Uterus (tissue), 4 donors: ENCODE results near the gene CMTM6. TPM values are rescaled to one million over a fixed set of nuclear protein-coding genes. Genes with fewer than 3 reads are reported as not detected.

Experiments used
- DNase-seq, 2 donors: peaks; one replicate each; pipeline ENCODE4 v3.0.0-alpha.2; 2019 to 2020
- H3K27ac ChIP-seq, 2 donors: fragments of 200-600 bp; sonication (generic); 1 replicate in 1 of 2; 2 replicates in 1 of 2; pipeline ENCODE4 v1.5.1; 2016 to 2018
- H3K27me3 ChIP-seq, 2 donors: fragments of 200-600 bp; sonication (generic); one replicate each; pipeline ENCODE4 v1.5.1; 2018 to 2019; ENCODE audit warnings: control low read depth in 1 of 2
- H3K36me3 ChIP-seq, 2 donors: fragments of 200-600 bp; sonication (generic); one replicate each; pipeline ENCODE4 v1.5.1; 2019; ENCODE audit warnings: control low read depth in 1 of 2
- H3K4me1 ChIP-seq, 2 donors: fragments of 200-600 bp; sonication (generic); one replicate each; pipeline ENCODE4 v1.5.1; 2018 to 2019; ENCODE audit warnings: control low read depth in 1 of 2
- H3K4me3 ChIP-seq, 2 donors: fragments of 200-600 bp; sonication (generic); 1 replicate in 1 of 2; 2 replicates in 1 of 2; pipeline ENCODE4 v1.5.1; 2018 to 2019; ENCODE audit warnings: mild to moderate bottlenecking in 1 of 2
- H3K9me3 ChIP-seq, 2 donors: fragments of 200-600 bp; sonication (generic); one replicate each; pipeline ENCODE4 v1.5.1; 2019; ENCODE audit warnings: control low read depth in 1 of 2
- CTCF ChIP-seq, 4 experiments: fragments of 200-600 bp in 2 of 4; fragments of 450-650 bp in 2 of 4; sonication (generic) in 2 of 4; IDR thresholded peaks; one replicate each; pipeline ENCODE4 v1.5.1; 2016 to 2019; ENCODE audit warnings: antibody characterized with exemption in 4 of 4, mild to moderate bottlenecking in 2 of 4, moderate library complexity in 1 of 4
- POLR2A ChIP-seq, 2 donors: fragments of 450-650 bp; IDR thresholded peaks; one replicate each; pipeline ENCODE4 v1.6.1; 2016; ENCODE audit warnings: antibody characterized with exemption in 2 of 2, mild to moderate bottlenecking in 1 of 2, moderate library complexity in 1 of 2
- intact Hi-C: fragments of 100-400 bp; cut with DNase I; formaldehyde crosslinking; loops from one replicate; pipeline ENCODE4 v1.15.1; 2023; ENCODE audit warnings: low total_unique reads
- microRNA-seq: library from miRNA; unstranded; fragments of <30 nt; microRNA quantifications from one replicate; pipeline ENCODE4, GENCODE V29; 2016; ENCODE audit warnings: borderline microRNAs expressed, borderline replicate concordance
- small RNA-seq: library from RNA; depleted of rRNA; stranded (forward); fragments of <200 nt; gene quantifications from one replicate; pipeline ENCODE3, GENCODE V24; 2016
- total RNA-seq, 4 donors: library from RNA; depleted of rRNA in 3 of 4; stranded (reverse); fragments of >200 nt in 3 of 4; gene quantifications; one replicate each; pipeline versions ENCODE4 v1.1.0 to v1.2.4, GENCODE V29; 2014 to 2023
- donor health status: DM: yes; HTN: yes; CAD: no.

CMTM6 gene
- total RNA-seq, 4 donors from 2014 or later, result 12.8 to 118 (median 52.4) TPM

DNA sequence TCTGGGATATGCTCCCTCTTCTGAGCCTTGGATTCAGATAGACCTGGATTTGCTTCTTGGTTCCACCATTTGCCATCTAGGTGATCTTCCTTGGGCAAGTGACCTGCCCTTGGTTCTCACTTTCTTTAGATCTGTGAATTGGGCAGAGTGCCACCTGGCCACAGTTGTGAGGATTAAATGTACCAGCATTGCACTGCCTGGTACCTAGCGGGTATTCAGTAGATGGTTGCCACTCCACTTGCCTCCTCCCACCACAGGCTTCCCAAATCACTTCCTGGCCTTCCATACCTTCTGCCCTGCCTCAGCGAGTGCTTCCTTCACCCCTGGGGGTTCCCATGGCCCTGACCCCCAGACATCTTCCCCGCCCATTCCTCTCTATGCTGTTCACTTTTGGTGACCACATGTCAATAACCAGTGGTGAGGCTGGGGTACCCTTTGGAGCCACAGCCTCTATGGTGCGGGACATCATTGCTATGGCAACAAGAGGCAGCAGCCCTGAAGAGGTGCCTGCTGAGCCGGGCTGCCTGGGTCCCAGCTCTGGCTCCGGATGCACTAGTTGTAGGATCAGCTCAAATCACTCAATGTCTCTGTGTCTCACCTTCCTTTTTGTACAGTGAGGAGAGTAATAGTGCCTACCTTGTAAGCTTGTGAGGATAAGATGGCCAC is 70.5 kb downstream of the CMTM6 start:
- Histone ChIP-seq H3K27ac (no peak overlapping the region), H3K27me3 (no peaks in the 10 kb centered on the region), H3K4me3 (no peak overlapping the region), H3K36me3 (no peaks in the 10 kb centered on the region), H3K9me3 (no peaks in the 10 kb centered on the region), H3K4me1 (no peaks in the 10 kb centered on the region)
- intact Hi-C loops, result no loop called here
- DNase-seq, result no peak
- TF ChIP-seq CTCF (IDR thresholded peaks at IDR 0.05) (no peak), POLR2A (IDR thresholded peaks at IDR 0.05) (no peak)

GRCh38 chr3:32431481-32431880 is 71.2 kb downstream of the CMTM6 start:
- Histone ChIP-seq H3K4me1 (no peaks in the 10 kb centered on the region), H3K27ac (no peak overlapping the region), H3K9me3 (no peaks in the 10 kb centered on the region), H3K27me3 (no peaks in the 10 kb centered on the region), H3K36me3 (no peaks in the 10 kb centered on the region), H3K4me3 (no peak overlapping the region)
- intact Hi-C loops, result no loop called here
- DNase-seq, result no peak
- no peak for TF ChIP-seq CTCF (IDR thresholded peaks at IDR 0.05)
- no peak for TF ChIP-seq POLR2A (IDR thresholded peaks at IDR 0.05)

Small RNA genes within 50 kb of the gene (microRNA-seq; reads per million reads assigned to microRNA genes)
- gene MIR548AY, result not detected

Small RNA genes within 50 kb of the gene (small RNA-seq; reads per million reads assigned to genes)
- not detected for gene MIR548AY

Other genes starting within 250 kb of the CMTM6 start
- gene CMTM7, start 111.0 kb downstream of the CMTM6 start, total RNA-seq, result 10 to 100 TPM in 3 of 4 donors, under 1 TPM in 1; 0.26 to 25.2 (median 13.3) TPM
- 10 to 100 TPM in 3 of 4 donors, 1 to 10 TPM in 1; 9.5 to 65.9 (median 41.0) TPM for gene DYNC1LI1, start 68.0 kb upstream of the CMTM6 start, total RNA-seq
- 10 to 100 TPM; 15.1 to 50.0 (median 31.8) TPM for gene CNOT10, start 182.3 kb upstream of the CMTM6 start, total RNA-seq